Dedifferentiated amniotic fluid mesenchymal stem cell (primary cell): ENCODE data around the gene UGT2B28.
"Not testable (repeated sequence)": the region's sequence is repeated elsewhere in the genome, so short reads cannot be mapped to it uniquely, and the experiment has no call there.

Source experiments
- DNase-seq: peaks from one replicate; pipeline ENCODE4 v3.0.0-alpha.2; 2016; ENCODE audit errors: extremely low spot score

The UGT2B28 gene

GRCh38 chr4:69343558-69344420 lies 63.5 kb downstream of the UGT2B28 start:
- not testable (repeated sequence) for DNase-seq
